C4-2B (cell line): ENCODE measurements around the gene PTPRCAP.

Source experiments
- H3K27ac ChIP-seq: fragments of 450-650 bp; 2 replicates; pipeline ENCODE4 v1.5.1; 2017
- ZFX ChIP-seq: fragments of 450-650 bp; IDR thresholded peaks from 2 replicates; pipeline ENCODE4 v1.6.1; 2017
- TF ChIP-seq, protein P1 (sequence below): fragments of 450-650 bp; conservative IDR thresholded peaks from 2 replicates; pipeline ENCODE4 v1.5.1; 2017; ENCODE audit warnings: mild to moderate bottlenecking

PTPRCAP gene

DNA sequence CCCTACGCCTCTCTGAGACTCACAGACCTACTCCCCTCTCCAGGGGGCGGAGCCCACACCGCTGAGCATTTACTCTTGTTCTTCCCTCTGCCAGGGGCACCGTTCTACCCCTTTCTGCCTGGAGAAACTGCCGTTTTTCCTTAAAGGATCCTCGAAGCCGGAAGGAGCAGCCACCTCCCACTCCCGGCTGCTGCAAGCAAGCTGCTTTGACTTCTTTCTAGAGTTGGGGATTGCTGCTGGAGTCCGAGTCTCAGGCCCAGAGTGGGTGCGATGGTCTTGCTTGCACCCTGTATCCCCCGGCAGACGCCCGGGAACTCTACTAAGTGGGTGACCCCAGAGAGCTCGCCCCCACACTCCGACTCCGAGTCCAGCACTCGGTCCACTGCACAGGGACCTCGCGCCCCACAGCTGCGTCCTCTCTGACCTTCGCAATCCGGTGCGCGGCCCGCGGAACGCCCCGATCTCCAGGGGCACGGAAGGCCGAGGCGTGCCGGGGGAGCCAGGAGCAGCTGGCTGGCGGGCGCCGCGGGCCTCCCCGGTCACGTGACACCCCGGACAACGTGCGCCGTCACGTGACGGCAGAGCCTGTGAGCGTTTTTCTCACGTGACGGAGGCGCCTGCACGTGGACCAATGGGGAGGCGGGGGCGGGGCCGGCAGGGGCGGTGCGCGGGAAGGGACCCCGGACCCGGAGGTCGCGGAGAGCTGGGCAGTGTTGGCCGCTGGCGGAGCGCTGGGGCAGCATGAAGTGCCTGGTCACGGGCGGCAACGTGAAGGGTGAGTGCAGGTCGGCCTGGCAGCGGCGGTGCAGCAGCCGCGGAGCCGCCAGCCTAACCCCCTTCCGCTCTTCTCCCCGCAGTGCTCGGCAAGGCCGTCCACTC is 45.9 kb downstream of the PTPRCAP start, which contains the start of gene RAD9A:
Gene RAD9A, plus strand, starts transcription at position 683 of the 879 bp plus-strand sequence. Its CDS starts 59 bp downstream, at position 742.
- H3K27ac ChIP-seq: peak within 1 kb of the TSS; percentile 93
- TF ChIP-seq ZFX: peak; percentile 83; the same call in 1 of the 2 replicates
- TF ChIP-seq, protein P1, sequence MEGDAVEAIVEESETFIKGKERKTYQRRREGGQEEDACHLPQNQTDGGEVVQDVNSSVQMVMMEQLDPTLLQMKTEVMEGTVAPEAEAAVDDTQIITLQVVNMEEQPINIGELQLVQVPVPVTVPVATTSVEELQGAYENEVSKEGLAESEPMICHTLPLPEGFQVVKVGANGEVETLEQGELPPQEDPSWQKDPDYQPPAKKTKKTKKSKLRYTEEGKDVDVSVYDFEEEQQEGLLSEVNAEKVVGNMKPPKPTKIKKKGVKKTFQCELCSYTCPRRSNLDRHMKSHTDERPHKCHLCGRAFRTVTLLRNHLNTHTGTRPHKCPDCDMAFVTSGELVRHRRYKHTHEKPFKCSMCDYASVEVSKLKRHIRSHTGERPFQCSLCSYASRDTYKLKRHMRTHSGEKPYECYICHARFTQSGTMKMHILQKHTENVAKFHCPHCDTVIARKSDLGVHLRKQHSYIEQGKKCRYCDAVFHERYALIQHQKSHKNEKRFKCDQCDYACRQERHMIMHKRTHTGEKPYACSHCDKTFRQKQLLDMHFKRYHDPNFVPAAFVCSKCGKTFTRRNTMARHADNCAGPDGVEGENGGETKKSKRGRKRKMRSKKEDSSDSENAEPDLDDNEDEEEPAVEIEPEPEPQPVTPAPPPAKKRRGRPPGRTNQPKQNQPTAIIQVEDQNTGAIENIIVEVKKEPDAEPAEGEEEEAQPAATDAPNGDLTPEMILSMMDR: no peak

DNA sequence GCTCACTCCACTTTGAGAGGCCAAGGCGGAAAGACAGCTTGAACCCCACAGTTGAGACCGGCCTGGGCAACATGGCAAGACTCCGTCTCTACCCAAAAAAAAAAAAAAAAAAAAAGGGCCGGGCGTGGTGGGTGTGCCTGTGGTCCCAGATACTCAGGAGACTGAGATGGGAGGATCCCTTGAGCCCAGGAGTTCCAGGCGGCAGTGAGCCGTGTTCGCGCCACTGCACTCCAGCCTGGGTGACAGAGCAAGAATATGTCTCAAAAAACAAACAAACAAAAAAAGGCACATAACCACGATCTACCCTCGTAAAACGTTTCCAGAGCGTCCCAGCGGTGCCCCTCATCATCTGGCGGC is 46.6 kb downstream of the PTPRCAP start:
- no peak for TF ChIP-seq ZFX
- TF ChIP-seq, protein P1: no peak
- peak overlapping the region; percentile 93 for H3K27ac ChIP-seq

DNA sequence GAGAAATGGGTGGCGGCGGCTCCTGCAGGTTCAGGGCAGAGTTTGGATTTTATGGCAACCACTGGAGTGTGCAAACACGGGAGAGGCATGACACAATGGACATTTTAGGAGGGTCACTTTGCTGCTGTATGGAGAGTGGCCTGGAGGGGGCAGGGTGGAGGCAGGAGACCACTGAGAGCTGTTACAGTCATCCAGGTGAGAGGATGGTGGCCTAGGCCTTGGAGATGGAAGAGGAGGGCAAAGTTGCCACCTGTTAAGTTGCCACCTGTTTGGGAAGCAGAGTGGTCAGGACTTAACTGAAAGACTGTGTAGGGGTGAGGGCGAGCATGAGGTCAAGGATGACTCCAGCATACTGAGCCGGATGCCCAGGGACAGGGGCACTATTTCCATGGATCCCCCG is 48.0 kb downstream of the PTPRCAP start:
- H3K27ac ChIP-seq: no peak overlapping the region
- TF ChIP-seq ZFX: no peak
- TF ChIP-seq, protein P1: no peak; the same call in 1 of the 2 replicates

DNA sequence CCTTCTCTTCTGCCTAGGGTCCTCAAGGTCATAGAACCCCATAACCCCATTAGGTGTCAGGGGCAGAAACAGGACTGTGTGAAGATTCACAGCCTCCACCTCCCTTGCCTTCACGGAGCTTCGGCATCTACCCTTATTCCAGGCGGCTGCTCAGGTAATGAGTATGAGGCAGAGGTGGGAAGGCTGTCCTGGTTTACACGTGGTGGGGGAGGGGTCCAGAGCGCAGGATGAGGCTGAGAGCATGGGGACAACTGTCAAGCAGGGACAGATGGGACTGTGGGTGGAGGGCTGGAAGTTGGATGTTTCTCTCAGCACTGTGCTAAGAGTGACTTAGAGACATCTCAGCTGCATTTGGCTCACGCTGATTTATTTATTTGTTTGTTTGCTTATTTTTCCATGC is 50.0 kb downstream of the PTPRCAP start:
- H3K27ac ChIP-seq: no peak overlapping the region
- TF ChIP-seq, protein P1: no peak
- no peak for TF ChIP-seq ZFX

DNA sequence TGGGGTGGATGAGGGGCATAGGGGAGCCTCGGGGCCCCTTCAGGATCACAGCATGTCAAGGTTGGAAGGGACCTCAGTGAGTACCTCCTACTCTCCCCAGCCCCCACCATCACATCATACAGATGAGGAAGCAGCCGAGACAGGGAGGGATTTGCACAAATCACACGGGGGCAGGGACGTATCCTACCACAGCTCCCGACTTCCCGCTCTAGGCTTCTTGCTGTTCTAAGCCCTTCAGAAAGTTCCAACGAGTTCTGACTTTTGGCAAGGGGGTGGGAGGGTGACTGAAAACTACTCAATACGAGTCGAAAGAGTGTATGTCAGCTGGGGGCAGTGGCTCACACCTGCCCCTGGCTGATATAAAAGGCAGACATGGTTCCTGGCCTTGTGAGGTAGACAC is 50.4 kb downstream of the PTPRCAP start:
- no peak overlapping the region for H3K27ac ChIP-seq
- TF ChIP-seq, protein P1: no peak
- TF ChIP-seq ZFX: no peak
